ENCODE measurements around the gene B3GNT7.
"Not testable (repeated sequence)": the region's sequence is repeated elsewhere in the genome, so short reads cannot be mapped to it uniquely, and the experiment has no call there.

Gene B3GNT7

DNA sequence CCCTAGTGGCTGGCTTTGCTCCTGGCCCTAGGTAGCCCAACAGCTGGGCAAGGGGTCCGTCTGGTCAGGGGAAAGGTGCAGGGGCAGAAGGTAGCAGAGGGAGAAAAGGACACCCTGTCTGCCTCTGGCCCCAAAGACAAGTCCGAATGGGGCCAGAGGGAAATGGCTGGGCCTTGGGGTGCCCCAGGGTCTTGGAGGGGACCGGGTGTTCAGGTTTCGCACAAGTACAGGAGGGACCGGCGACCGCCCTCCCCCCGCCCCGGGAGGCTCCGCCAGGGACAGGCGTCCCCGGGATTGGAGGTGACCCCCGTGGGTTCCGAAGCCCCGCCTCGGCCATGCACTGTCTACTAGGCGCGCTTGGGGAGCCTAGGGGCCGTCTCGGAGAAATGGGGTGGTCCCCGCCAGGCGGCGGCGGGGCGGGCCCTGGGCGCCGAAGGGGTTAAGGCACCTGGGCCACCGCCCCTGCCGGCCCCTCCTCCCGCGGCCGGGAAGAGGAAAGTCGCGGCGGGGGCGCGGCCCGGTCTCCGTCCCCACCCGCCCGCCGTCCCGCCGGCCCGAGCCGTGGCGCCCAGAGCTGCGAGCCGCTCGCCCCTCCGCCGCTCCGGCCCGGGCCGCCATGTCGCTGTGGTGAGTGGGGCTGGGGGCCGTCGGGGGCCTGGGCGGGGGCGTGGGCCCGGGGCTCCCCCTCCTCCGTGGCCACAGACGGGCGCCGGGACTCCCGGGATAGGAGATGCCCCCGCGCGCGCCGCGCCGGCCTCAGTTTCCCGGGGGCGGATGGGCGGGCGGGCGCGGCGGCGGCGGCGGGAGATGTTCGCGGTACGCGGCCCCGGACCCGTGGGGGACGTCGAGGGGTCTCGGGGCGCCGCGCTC is at the start of gene B3GNT7:
Gene B3GNT7 (plus strand): TSS at position 523 of the 870 bp plus-strand sequence. CDS start 94 bp downstream, at position 617.
- DNase-seq, result no peak

DNA sequence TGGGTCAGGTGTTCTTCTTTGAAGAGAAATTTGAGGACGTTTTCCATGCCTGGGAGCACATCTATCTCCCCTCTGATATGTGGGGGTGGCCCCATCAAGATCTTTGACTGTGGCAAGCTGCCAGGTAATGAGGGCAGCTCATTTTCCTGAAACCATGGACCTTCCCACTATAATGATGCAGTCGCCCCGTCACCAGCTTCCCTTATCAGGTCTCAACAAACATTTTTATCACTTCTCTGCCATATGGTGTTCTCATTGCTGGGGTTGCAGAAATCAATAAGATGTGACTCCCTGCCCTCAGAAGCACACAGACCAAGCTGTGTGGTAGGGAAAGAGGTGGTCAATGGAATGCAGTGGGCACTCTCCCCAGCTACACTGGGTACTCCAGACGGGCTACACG is 48.4 kb upstream of the B3GNT7 start:
- no peak for DNase-seq

- no peak for DNase-seq
Observed at GRCh38 chr2:231347638-231348037, 47.9 kb upstream of the B3GNT7 start.

GRCh38 chr2:231348173-231348572 is 47.3 kb upstream of the B3GNT7 start:
- no peak for DNase-seq

- no peak for DNase-seq
Observed at GRCh38 chr2:231348704-231349373, 46.7 kb upstream of the B3GNT7 start.

GRCh38 chr2:231349374-231349735 is 46.2 kb upstream of the B3GNT7 start:
- not testable (repeated sequence) for DNase-seq

DNA sequence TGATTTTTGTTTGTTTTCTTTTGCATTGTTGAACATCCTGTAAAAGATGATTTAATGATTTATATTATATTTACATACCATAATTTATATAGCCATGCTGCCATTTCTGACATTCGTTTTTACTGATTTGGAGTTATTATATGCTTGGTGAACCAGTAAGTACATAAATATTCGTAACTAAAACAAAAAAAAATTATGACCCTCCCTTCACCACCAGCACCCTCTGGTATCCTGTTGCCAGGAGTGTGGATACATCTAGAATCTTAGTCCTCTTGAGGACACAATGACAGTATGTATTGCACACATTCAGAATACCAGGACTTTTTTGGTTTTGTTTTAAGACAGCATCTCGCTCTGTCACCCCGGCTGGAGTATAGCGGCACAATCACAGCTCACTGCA is 43.9 kb upstream of the B3GNT7 start:
- DNase-seq, result no peak

GRCh38 chr2:231353469-231353868 is 42.0 kb upstream of the B3GNT7 start:
- DNase-seq, result no peak

DNA sequence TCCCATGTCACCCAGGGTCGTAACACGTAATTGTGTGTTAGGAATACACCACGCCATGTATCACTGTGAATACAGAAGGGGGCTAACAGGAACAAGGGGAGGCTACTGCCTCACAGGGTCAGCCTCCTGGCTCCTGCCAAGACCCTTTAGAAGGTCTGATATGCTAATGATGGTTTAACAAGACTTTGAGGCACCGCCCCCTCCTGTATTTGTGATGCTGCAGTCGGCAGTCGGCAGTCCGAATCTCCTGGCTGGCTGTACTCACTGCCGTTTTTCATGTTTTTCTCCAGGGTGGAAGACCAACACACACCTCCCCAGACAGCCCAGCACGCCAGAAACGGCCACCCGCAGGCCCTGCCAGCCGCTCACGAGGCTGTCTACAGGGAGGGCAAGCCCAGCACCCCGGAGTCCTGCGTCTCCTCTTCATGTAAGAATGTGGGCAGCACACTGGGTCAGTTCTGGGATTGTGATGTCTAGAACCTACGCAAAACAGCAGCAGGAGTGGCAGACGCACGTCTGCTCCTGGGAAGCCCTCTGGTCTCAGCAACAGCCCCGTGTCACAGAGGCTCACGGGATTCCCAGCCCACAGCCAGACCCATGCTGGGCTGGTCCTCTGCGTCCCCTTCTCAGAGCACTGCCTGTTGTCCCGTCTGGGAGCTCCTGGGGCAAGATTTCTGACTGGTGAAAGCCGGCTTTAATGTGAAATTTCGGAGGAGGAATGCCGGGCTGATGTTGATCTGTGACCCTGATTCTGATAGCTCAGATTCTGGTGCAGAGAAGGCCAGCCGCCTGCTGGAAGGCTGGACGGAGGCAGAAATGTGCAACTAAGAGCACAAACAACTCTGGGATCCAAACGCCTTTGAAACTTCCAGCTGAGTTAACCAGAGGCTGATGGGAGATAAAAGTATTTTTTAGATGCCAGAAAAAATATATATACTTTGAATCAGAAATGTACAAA is 39.7 kb upstream of the B3GNT7 start:
- no peak for DNase-seq

DNA sequence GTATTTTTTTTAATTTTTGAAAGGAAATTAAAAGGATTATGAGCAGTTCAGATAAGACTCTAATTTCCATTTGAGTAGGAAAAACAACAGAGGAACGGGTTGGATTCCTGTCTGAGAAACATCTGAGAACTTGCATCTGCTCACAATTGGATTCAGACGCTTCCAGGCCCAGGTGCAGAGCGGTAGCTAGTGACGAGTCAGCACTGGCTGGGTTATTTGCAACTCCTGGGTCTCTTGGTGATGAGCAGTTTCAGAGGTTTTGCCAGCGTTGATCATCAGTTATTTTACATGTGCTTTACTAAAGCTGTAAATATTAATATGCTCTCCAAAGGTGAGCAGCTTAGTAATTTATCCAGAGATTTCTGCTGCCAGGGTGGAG is 39.1 kb upstream of the B3GNT7 start:
- no peak for DNase-seq

- DNase-seq, result no peak
Observed at GRCh38 chr2:231357048-231357447, 38.5 kb upstream of the B3GNT7 start.

DNA sequence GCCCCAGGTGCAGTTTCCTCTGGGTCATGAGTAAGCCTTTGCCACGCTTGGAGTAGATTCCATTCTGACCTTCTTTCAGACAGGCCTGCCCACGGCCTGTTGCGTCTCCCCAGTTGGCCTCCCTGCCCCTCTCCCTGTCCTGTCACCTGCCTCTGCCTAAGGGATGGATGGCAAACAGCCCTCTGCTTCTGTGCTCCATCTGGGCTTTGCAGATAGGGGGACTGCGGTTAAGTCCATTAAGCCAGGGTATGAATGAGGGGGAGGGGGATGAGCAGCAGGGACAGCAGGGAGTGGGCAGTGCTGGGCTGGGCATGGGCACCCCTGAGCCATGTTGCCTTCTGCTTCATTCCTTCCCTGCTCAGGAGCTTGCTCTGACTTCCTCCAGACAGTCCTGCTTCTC is 37.6 kb upstream of the B3GNT7 start:
- DNase-seq, result no peak

- no peak for DNase-seq
Observed at GRCh38 chr2:231359441-231359840, 36.1 kb upstream of the B3GNT7 start.

DNA sequence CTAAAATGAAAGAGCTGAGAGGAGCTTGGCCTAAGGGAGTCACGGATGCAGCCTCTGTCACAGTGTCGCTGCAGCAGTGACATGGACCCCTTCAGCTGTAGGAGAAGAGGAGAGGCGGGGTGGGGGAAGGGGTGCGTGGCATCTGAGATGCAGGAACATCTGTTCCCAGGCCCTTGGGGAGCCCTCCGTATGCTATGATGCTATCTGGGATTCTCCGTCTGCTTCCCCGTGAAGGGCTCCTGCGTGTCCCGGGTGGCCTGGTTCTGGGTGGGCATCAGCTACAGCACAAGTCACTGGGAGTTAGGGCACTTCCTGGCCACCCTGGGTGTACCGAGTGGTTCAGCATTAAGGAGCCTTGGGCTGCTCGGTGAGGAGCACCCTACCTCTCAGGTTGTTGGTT is 35.6 kb upstream of the B3GNT7 start:
- DNase-seq, result no peak

DNA sequence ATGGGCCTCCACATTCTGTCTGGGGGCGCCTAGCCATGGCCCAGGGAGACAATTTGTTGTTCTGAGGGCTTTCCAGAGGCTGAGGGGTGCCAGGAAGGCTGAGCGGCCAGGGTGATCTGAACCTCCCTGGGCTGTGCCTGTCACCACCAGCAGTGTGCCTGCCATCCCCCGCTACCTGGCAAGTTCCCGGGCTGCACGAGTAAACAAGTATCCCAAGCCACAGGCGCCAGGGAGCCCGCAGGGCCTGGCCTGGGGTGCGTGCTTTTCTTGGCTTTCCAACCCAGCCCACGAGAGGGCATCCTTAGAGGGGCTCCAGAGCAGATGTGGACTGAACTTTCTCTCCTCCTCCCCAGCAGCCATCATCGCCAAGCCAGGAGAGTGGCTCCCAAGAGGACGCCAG is 35.1 kb upstream of the B3GNT7 start:
- no peak for DNase-seq

DNA sequence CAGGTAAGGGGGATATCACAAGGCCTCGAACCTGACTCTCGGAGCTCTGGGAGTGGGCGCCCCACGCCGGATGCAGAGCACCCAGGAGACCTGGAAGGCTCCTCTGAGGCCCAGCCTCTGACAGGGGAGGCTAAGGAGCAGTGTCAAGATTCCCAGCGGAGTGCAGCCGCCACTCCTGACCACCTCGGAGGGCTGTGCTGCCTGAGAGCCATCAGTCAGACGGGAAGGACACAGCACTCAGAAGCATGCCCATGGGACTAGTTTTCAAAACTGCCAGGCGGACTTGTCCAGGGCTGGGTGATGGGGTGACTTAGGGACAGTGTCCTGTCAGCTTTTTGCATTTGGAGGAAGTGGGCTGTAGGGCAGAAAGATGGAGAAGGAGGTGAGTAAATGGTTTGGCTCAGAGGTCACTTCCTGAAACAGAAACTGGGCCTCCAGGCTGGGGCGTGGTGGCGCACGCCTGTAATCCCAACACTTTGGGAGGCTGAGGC is 34.6 kb upstream of the B3GNT7 start:
- DNase-seq, result no peak

DNA sequence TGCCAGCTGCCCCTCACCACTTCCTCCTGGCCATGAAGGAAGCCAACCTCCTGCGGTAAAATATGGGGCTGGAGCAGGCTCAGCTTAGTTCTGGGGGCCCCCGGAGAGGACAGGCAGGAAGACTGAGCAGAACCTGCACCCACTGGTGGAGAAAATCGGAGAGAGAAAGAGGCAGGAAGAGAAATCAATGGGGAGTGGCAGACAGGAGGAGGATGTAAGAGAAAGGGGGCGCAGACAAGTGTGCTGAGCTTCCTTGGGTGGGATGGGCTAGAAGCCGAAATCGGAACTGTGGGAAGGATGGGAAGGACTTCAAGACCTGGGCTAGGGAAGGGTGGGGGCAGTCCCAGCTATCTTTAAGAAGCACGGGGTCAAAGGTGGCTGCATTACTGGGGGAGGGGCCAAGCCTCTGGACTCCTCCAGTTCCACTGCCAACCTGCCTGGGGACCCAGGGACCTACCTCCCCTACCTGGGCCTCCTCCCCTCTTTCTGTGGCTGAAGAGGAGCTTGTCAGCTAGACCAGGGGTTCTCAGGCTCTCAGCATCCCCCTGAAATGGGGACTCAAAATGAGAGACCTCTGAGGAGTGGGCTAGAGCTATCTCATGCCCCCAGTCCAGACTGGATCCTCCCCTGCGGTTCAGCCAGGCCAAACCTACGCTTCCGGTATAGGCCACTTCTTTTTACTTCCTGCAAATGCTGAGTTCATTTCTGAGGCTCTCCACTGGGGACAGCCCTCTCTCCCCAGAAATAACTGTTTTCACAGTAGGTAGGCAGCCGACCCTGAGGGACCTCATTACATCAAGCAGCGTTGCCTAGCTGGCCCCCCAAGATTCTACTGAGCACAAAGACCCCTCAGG is 33.6 kb upstream of the B3GNT7 start:
- DNase-seq, result no peak

DNA sequence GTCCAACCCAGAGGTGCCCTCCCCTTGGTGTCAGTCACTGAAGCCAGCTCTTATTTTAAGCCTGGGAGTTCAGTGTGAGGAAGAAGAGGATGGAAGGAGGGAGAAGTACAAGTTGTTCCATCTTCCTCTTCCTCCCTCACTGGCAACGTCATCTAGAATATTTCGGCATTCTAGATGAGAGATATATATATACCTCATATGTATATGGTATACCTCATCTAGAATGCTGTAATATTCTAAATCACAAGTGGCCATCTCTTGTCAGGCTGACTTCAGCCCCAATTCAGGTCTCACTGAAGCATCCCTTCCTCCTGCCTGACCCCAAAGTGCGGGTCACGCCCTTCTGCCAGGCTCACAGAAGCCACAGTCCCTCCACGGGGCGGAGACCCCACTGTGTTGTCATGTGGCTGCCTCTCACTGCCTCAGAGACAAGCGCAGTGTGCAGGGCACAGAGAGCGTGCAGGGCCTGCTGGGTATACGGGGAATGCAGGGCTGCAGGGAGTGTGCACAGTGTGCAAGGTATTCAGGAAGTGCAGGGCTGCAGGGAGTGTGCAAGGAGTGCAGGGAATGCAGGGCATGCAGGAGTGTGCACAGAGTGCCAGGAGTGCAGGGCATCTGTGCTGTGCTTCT is 32.8 kb upstream of the B3GNT7 start:
- DNase-seq, result no peak

- DNase-seq, result no peak
Observed at GRCh38 chr2:231364061-231364460, 31.4 kb upstream of the B3GNT7 start.

- no peak for DNase-seq
Observed at GRCh38 chr2:231364961-231365810, 30.3 kb upstream of the B3GNT7 start.

DNA sequence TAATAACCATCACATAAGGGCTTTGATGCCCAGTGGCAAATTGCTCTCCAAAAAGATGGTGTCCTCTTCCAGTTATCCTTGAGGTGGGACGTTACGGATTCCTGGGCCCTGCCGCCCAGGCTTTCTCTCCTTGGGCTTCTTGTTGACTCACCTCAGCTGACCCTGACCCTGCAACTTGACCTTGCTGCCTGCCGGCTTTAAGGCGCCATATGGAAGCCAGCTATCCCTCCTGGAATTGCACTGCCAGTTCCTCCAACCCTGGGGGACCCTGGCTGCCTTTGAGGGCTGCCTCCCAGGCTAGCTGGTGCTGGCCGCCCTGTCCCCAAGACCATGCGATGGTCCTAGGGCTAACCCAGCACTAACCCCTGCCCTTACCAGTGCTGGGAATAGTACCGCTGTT is 28.3 kb upstream of the B3GNT7 start:
- no peak for DNase-seq
